Epithelial cell of prostate (primary cell): ENCODE results near the gene GPR27.

ENCODE experiments used
- DNase-seq: peaks from one replicate; pipeline ENCODE4 v3.0.0-alpha.2; 2011; ENCODE audit warnings: low read depth, low spot score
- H3K27ac ChIP-seq: fragments of 450-650 bp; 2 replicates; pipeline ENCODE4 v1.5.1; 2017; ENCODE audit warnings: mild to moderate bottlenecking

GPR27 gene

DNA sequence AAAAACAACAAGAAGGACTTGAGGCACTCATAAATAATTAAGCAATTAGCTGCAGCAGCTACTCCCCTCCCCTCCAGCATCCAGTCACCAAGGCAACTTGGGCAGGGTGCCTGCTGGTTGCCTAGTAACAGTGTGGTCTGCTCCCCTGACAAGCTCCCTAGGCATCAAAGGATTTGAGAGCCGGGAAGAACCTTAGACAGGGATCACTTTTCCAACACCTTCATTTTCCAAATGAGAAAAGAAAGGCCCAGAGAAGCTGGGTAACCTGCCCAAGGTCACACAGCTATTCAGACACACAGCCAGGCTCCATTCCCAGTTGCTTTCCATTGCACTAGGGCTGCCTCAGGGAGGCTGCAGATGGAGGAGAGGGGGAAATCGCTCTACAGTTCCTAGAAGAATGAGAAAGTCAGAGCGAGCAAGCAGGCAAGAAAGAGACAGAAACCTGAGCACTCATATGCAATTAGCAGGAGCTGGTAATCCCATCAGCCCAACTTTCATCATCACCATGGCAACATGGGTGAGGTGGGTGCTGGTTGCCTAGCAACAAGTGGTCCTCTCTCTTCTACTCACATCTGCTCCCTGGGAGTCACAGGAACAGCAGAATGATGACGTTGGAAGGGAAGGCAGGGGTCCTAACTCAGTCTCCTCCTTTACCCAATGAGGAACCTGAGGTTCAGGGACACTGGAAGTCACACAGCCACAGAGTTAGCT, 24.9 kb upstream of the GPR27 start:
- no peak for DNase-seq
- no peak overlapping the region for H3K27ac ChIP-seq

DNA sequence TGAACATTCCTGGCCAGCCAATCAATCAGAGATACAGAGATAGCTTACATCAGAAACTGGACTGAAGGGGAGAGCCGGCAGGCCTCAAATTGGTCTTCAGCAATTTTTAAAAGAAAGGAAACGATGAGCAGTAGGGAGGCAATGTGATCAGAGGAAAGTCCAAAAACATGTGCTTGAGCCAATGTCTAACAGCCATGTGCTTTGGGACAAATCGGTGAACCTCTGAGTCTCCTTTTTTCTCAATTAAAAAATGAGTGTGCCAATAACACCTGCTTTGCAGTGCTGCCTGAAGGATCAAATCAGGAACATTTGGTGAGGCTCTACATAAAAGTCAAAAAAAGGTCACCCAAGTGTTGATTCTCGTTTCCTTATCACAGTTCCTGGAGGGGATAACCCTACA, 21.0 kb upstream of the GPR27 start:
- H3K27ac ChIP-seq, result no peak overlapping the region
- no peak for DNase-seq

DNA sequence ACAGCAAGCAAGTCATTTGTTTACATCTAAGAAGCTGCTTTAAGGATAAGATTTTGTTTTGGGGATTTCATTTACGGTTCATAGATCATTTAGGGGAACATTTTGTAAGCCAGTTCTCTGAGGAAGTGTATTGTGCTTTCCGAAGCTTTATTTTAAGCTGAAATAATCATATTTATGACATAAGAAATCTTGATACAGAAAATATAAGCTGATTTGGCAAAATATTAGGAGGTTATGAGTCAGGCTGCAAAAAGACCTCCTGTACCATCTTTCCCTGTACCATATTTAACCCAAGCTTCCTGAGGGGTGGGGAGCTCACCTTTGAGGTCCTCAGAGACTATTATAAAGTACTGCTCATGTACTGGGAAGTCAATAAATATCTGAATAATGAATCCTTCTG, 20.3 kb upstream of the GPR27 start:
- no peak for DNase-seq
- no peak overlapping the region for H3K27ac ChIP-seq

DNA sequence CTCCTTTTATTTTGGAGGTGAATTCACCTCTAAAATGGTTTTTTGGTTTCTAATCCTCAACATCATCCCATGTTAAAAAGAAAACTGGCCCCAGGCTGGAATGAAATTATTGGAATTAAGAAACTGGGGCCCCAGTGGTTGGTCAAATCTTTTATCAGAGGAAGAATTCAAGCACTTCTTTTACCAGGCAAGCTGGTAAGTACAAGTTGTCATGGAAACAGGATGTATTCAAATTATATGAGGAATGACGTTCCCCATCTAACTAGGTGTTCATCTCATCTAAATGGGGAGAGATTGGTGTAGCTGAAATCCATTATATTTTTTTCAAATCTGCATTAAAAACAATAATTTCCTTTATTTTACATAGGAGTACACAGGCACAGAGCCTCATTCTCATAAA, 18.8 kb upstream of the GPR27 start:
- DNase-seq, result no peak
- H3K27ac ChIP-seq, result no peak overlapping the region

DNA sequence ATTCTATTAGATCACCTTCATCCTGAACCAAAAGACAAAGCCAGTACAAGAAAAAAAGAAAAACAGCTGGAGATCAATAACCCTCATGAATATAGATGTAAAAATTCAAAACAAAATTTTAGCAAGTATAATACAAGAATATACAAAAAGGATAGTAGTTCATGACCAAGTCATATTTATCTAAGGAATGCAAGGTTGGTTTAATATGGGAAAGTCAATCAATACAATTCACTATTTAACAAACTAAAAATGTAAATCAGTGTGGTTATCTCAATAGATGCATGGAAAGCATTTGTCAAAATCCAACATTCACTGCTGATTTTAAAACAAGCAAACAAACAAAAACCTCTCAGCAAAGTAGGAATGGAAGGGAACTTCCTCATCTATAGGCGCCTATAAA, 11.0 kb upstream of the GPR27 start:
- no peak overlapping the region for H3K27ac ChIP-seq
- DNase-seq, result no peak

DNA sequence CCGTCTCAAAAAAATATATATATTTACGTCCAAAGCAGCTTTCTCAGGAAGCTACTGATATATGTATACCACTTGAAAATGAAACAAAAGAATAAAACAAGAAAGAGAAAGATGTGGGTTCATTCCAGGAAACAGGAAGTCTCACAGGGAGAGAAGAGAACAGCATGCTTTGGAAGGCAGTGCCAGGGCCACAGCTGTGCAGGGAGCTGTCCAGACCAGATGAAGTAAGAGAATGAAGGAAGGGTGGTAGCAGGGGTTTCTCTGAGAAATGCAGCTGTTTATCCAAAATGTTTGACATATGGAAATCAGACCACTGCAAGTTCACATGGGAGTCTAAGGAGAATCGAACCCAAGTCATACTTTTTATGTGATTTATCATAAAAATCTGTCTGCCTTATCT, 8.9 kb upstream of the GPR27 start:
- no peak overlapping the region for H3K27ac ChIP-seq
- no peak for DNase-seq

DNA sequence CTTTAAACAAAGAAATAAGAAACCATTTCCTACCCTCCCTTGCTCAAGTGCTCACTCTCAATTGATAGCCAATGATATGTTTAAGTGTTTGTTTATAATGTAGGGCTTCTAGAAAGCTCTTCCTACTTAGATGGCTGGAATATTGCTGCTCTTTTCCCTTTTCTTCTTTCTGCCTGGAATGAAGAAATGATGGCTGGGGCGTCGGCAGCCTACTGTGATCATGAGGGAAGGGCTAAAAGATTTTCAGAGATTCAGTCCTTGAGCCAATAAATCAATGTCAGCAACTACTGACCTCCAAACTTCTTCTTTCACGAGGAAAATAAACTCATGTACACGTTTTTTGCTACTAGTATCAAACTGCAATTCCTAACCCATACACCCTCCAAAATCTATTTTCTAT, 2.1 kb upstream of the GPR27 start:
- DNase-seq, result no peak
- H3K27ac ChIP-seq, result no peak overlapping the region

DNA sequence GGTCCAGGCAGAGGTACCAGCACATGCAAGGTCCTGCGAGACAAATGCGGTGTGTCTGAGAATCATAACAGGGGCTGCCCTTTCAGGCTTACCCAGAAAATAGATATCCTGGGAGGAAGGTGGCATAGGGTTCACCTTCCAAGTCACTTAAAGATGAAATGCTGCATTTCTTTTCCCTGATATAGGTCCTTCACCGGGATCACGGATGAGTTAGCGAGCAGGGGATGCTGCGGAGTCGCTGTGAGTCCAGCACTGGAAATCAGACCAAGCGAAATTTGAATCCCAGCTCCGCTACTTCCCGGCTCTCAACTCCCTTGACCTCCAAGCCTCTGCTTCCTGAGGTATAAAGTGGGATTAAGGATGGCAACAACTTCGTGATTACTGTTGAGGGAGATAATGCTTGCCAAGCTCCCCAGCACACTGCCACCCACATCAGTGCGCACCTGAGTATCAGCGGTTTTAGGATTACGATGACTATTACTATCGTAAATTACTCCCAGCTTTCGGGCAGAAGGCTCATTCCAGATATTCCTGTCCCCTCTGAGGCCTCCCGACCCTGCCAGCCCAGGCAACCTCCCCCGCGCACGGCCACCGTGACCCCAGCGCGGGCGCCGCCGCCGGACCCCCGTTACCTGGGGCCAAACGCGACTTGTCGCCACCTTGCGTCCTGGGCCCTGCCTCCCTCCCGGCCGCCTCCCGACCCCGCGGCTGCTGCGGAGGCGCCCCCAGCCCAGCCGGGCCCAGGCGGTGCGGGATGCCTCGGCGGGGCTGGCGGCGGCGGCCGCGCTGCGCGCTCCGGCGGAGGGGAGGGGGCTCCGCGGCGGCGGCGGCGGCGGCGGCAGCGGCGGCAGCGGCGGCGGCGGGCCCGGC, 589 bp upstream of the GPR27 start:
- no peak overlapping the region for H3K27ac ChIP-seq
- DNase-seq, result no peak

DNA sequence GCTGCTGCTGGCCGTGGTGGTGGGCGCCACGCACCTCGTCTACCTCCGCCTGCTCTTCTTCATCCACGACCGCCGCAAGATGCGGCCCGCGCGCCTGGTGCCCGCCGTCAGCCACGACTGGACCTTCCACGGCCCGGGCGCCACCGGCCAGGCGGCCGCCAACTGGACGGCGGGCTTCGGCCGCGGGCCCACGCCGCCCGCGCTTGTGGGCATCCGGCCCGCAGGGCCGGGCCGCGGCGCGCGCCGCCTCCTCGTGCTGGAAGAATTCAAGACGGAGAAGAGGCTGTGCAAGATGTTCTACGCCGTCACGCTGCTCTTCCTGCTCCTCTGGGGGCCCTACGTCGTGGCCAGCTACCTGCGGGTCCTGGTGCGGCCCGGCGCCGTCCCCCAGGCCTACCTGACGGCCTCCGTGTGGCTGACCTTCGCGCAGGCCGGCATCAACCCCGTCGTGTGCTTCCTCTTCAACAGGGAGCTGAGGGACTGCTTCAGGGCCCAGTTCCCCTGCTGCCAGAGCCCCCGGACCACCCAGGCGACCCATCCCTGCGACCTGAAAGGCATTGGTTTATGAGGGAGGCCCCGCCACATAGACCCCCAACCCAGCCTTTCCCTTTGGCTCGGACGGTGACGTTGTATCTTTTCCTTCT, 1.1 kb downstream of the GPR27 start:
- no peak overlapping the region for H3K27ac ChIP-seq

DNA sequence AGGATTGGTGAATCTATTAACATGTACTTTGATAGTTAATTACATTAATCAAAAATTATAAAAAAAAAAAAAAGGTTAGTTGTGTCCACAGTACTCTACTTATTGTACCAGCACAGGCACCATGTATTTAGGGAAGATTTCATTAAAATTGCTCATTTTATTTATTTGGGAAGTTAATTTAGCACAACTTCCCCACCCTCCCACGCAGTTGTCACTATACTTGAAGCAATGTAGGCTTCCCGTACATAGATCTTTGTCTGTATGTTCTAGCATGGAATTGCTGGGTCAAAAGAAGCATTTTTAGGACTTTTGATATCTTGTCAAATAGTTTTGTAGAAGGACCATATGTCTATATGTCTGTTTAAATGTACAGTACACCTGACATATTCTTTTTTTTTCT, 4.4 kb downstream of the GPR27 start:
- no peak for DNase-seq
- H3K27ac ChIP-seq, result no peak overlapping the region

More for the DNA sequence above, 1.1 kb downstream of the GPR27 start:
- no peak for DNase-seq

DNA sequence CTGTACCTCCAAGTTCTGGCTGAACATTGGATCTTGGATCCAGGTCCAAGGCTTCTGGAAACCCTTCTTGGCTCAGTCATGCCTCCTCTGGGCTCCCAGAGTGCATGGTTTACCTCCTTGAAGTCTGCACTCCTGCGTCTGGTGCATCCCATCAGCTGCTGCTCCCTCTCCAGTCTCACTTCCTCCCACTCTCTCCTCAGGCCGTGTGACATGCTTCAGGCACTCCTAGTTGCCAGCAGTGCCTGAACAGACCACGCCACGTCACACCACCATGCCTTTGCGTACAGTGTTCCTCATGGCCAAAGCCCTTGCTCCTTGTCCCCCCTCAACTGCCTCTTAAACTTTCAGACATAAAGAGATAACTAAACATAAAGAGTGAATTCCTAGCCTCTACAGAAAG, 5.7 kb downstream of the GPR27 start:
- no peak for DNase-seq
- H3K27ac ChIP-seq, result no peak overlapping the region

DNA sequence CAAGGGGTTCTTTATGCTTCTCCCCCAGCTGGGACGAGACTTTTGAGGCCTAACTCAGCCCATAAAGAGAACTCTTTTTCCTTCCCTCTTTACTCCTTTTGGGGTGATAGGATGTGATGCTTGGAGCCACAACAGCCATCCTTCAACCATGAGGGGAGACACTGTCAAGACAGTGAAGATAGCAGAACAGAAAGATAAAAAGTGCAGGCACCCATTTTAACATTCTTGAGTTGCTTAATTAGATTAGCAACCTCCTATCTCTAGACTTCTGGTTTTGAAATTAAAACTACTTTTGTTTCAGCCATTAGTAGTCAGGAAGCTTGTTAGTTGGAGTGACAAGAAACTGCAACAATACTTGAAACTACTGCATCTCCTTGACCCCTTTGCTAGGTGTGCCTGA, 6.5 kb downstream of the GPR27 start:
- no peak overlapping the region for H3K27ac ChIP-seq
- DNase-seq, result no peak

DNA sequence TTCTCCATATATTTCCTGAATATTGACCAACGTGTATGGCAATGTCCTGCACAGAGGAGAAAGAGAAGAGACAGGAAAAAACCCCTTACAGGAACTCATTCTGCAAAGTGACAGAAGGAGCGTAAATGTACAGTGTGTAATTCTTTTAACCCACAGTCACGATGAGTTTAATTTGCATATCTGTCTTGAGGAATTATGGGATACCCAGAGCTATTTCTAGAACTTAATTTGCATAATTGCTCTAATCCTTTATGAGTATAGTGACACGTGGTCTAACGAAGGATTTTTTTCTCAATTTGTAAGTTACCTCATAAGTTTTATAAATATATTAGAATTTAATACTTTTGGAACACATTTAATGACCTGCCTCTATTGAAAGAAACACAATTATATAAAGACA, 9.8 kb downstream of the GPR27 start:
- DNase-seq, result no peak
- H3K27ac ChIP-seq, result no peak overlapping the region

DNA sequence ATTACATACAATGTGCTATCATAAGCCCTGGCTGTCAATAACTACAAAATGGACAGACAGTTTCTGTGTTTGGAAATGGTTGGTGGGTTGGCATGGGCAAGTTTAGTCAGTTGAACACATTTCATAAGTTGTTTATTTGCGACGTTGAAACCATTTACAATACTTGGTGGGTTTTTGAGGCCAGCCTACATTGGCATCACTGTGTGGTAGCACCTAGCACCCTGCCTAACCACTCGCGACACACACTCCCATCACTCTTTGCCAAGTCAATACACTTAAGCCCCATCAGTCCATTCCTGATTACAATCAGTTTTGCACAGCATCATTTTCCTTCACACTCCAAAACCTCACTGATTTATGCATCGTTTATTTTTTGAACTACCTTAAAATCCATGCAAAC, 17.5 kb downstream of the GPR27 start:
- H3K27ac ChIP-seq, result no peak overlapping the region
- DNase-seq, result no peak

DNA sequence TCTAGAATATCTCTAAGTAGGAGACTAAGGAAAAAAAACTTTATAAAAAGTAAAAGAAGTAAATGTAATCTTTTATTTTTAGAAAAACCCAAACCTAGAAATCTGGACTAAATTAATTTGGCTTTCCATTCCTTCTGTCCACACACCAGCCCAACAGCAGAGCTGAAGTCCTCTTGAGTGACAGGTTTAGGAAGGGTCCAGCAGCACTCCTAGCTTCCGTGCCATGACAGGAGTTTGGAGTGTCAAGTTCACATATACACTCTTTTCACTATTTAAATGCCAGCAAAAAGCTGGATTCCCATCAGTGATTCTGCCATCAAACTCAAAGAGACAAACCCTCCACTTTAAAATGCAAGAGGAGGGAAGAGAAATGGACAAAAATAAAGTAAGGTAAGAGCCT, 18.2 kb downstream of the GPR27 start:
- no peak overlapping the region for H3K27ac ChIP-seq
- no peak for DNase-seq

DNA sequence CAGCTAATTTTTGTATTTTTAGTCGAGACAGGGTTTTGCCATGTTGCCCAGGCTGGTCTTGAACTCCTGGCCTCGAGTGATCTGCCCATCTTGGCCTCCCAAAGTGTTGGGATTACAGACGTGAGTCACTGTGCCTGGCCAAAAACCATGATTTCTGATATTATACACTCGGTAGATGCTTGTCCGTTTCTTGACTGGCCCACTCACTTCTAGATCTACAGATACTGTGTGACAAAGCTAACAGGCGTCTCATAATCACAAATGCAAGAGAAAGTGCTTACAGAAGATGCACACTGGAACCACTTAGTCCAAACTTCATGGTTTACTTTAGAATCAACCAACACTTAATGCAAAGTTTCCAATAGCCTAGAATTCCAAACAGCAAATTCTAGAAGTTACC, 22.9 kb downstream of the GPR27 start:
- H3K27ac ChIP-seq, result no peak overlapping the region
- DNase-seq, result no peak

DNA sequence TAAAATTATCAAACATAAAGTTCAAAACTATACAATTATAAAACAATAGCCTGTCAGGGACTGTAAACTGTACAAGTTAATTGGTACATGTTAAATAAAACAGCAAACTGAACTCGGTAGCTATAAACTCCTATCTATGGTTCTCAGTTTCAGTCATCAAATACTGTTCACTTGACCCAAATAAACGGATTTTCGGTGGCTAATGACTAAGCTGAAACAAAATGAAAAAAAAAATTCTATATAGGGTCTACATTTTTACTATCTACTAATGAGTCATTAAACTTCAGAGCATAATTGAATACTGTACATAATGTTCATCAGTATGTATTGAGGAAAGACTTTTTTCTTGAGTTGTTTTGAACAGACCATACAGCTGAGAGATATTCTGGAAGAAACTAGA, 24.7 kb downstream of the GPR27 start:
- no peak overlapping the region for H3K27ac ChIP-seq
- DNase-seq, result no peak

DNA sequence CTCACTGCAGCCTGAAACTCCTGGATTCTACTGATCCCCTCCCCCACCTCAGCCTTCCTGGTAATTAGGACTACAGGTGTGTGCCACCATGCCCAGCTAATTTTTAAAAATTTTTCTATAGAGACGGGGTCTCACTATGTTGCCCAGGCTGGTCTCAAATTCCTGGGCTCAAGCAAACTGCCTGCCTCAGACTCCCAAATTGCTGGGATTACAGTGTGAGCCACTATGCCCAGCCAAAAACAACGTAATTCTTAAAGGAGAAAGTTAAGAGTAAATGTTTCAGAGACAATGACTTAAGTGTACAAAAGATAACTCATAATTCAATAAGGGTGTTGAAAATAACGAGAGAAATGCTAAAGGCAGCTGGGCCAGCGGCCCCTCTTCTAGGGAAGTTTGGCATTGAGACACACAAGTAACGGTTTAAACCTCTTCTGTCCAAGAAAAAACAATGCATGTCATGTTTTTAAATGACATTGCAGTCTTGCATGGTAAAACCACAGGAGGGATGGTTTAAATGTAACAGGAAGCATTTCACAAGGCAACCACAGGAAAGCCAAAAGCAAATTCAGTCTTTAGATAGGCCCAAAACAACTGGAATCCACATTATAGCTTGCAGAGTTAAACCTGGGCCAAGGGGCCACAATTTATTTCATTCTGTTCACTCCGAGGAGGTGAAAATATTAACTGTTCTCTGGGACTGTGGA, 26.2 kb downstream of the GPR27 start:
- no peak overlapping the region for H3K27ac ChIP-seq
- DNase-seq, result no peak

DNA sequence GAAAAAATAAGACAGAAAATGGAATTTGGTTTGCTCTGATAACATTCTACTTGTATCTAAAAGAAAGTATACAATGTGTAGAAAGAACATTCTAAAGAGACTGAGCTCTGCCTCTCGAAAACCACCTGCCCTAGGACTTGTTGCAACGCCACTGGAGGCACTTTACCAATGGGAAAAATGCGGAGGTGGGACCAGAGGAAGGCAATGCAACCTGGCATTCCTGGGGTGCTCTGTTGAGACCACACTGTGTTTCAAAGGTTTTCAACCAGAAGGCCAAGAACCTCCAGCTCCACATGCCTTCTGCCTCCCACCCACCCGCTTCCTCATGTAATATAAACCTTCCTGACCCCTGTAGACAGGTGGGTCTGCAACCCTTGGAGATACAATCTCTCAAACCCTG, 26.8 kb downstream of the GPR27 start:
- H3K27ac ChIP-seq, result no peak overlapping the region
- no peak for DNase-seq

DNA sequence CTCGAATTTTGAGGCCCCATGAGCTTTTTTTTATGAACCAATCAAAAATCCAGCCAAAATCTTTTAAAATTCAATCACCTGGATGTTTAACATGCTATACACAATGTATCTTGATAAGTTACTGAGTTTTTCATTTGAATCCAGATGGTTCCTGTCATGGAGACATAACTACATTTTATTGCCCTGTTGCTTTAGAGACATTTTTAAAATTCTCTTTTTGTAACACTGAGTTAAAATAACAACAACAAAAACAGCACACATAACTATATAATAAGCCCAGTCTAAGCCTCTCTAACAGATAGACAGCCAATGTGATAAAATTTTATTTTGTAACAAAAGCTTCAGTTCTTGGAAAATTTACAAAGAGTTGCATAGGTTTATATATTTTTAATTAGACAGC, 29.5 kb downstream of the GPR27 start:
- no peak overlapping the region for H3K27ac ChIP-seq
- DNase-seq, result no peak
